CD14-positive monocyte (primary cell): ENCODE results near the gene JCAD. TPM values are rescaled to one million over a fixed set of nuclear protein-coding genes. Genes with fewer than 3 reads are reported as not detected.

ENCODE experiments used
- DNase-seq, 3 donors: peaks; one replicate each; pipeline ENCODE4 v3.0.0-alpha.2; 2011 to 2022
- H2AFZ ChIP-seq: 2 replicates; pipeline ENCODE4 v1.6.0; 2012; ENCODE audit warnings: mild to moderate bottlenecking, low read depth, low read length, inconsistent platforms; ENCODE audit not compliant: insufficient read depth, poor library complexity, severe bottlenecking
- H3K27ac ChIP-seq, 2 donors: 1 replicate in 1 of 2; 2 replicates in 1 of 2; pipeline ENCODE4 v1.5.1; 2012 to 2013; ENCODE audit warnings: low read length in 2 of 2, control low read depth in 1 of 2, inconsistent platforms in 1 of 2, low read depth in 1 of 2, mild to moderate bottlenecking in 1 of 2
- H3K27me3 ChIP-seq, 2 donors: one replicate each; pipeline versions ENCODE4 v1.6.0 to v1.6.1; 2011 to 2013; ENCODE audit warnings: low read length in 2 of 2; ENCODE audit not compliant: control insufficient read depth in 2 of 2, insufficient read depth in 2 of 2
- H3K36me3 ChIP-seq, 2 donors: replicated peaks in 1 of 2; 1 replicate in 1 of 2; 2 replicates in 1 of 2; pipeline versions ENCODE4 v1.5.1 to v1.6.1; 2012 to 2013; ENCODE audit warnings: low read length in 2 of 2, control low read depth in 1 of 2, inconsistent platforms in 1 of 2, mild to moderate bottlenecking in 1 of 2; ENCODE audit not compliant: insufficient read depth in 2 of 2, control insufficient read depth in 1 of 2
- H3K4me1 ChIP-seq, 2 donors: 1 replicate in 1 of 2; 2 replicates in 1 of 2; pipeline versions ENCODE4 v1.5.1 to v1.6.1; 2012 to 2013; ENCODE audit warnings: low read length in 2 of 2, control low read depth in 1 of 2, inconsistent platforms in 1 of 2, mild to moderate bottlenecking in 1 of 2, moderate library complexity in 1 of 2; ENCODE audit not compliant: insufficient read depth in 2 of 2, control insufficient read depth in 1 of 2
- H3K4me2 ChIP-seq: replicated peaks from 2 replicates; pipeline ENCODE3; 2012; ENCODE audit warnings: low read length, moderate library complexity, mild to moderate bottlenecking; ENCODE audit not compliant: poor library complexity, severe bottlenecking; ENCODE audit errors: extremely low read depth
- H3K4me3 ChIP-seq, 3 experiments: fragments of 200-600 bp in 1 of 3; sonication (generic) in 1 of 3; replicated peaks in 1 of 3; 1 replicate in 2 of 3; 2 replicates in 1 of 3; pipeline ENCODE4 v1.5.1; 2011 to 2013; ENCODE audit warnings: low read length in 3 of 3, mild to moderate bottlenecking in 3 of 3, control low read depth in 2 of 3, low read depth in 2 of 3, inconsistent platforms in 1 of 3, moderate library complexity in 1 of 3
- H3K79me2 ChIP-seq: 2 replicates; pipeline ENCODE4 v1.6.0; 2012; ENCODE audit warnings: mild to moderate bottlenecking, control low read depth, inconsistent platforms, low read length, moderate library complexity; ENCODE audit not compliant: insufficient read depth
- H3K9ac ChIP-seq: 2 replicates; pipeline ENCODE4 v1.6.0; 2017; ENCODE audit warnings: low read length, mild to moderate bottlenecking; ENCODE audit not compliant: insufficient read depth, poor library complexity, severe bottlenecking
- H3K9me3 ChIP-seq, 2 donors: replicated peaks in 1 of 2; 1 replicate in 1 of 2; 2 replicates in 1 of 2; pipeline versions ENCODE4 v1.5.1 to v1.6.1; 2012 to 2013; ENCODE audit warnings: low read length in 2 of 2, control low read depth in 1 of 2; ENCODE audit not compliant: control insufficient read depth in 1 of 2, insufficient read depth in 1 of 2
- H4K20me1 ChIP-seq: 2 replicates; pipeline ENCODE4 v1.6.0; 2012; ENCODE audit warnings: mild to moderate bottlenecking, low read length, control low read depth, moderate library complexity; ENCODE audit not compliant: insufficient read depth
- H3K27ac Mint-ChIP-seq, 7 donors: one replicate each; pipeline ENCODE4 v1.8.0; 2020; ENCODE audit warnings: mild to moderate bottlenecking in 7 of 7, mixed read lengths in 7 of 7, moderate library complexity in 6 of 7, inconsistent platforms in 2 of 7
- H3K27me3 Mint-ChIP-seq, 3 donors: one replicate each; pipeline ENCODE4 v1.8.0; 2021 to 2022; ENCODE audit warnings: low read depth in 3 of 3, mild to moderate bottlenecking in 3 of 3, mixed read lengths in 3 of 3, moderate library complexity in 3 of 3, inconsistent platforms in 1 of 3
- H3K36me3 Mint-ChIP-seq, 2 donors: one replicate each; pipeline ENCODE4 v1.8.0; 2020; ENCODE audit warnings: mixed read lengths in 2 of 2, inconsistent platforms in 1 of 2, mild to moderate bottlenecking in 1 of 2
- H3K4me1 Mint-ChIP-seq: one replicate; pipeline ENCODE4 v1.8.0; 2020; ENCODE audit warnings: mild to moderate bottlenecking, mixed read lengths
- H3K4me3 Mint-ChIP-seq, 2 donors: one replicate each; pipeline ENCODE4 v1.8.0; 2020; ENCODE audit warnings: mild to moderate bottlenecking in 2 of 2, mixed read lengths in 2 of 2, moderate library complexity in 1 of 2
- H3K9me3 Mint-ChIP-seq, 7 donors: one replicate each; pipeline ENCODE4 v1.8.0; 2020 to 2022; ENCODE audit warnings: mixed read lengths in 7 of 7, mild to moderate bottlenecking in 6 of 7, moderate library complexity in 6 of 7, inconsistent platforms in 2 of 7
- CTCF ChIP-seq: fragments of 200-600 bp; IDR thresholded peaks from one replicate; pipeline ENCODE4 v1.8.0; 2022; ENCODE audit warnings: antibody characterized with exemption, mild to moderate bottlenecking
- WGBS: methylation state at CpG from one replicate; pipeline ENCODE4 v1.1.5; 2013; ENCODE audit warnings: missing lambda C conversion rate; ENCODE audit not compliant: insufficient coverage; 5-methylcytosine and 5-hydroxymethylcytosine counted together
- intact Hi-C, 2 donors: fragments of 100-400 bp; cut with micrococcal nuclease; formaldehyde crosslinking; loops; one replicate each; pipeline versions ENCODE4 v1.15.0 to v1.15.1; 2023
- polyA plus RNA-seq, 3 donors: library from polyadenylated mRNA; depleted of rRNA in 1 of 3; unstranded in 2 of 3; stranded (reverse) in 1 of 3; fragments of 300-500 nt in 2 of 3; fragments of >200 nt in 1 of 3; fragmentation: Illumina TruSeq in 2 of 3; gene quantifications; 1 replicate in 2 of 3; 2 replicates in 1 of 3; pipeline ENCODE4 v1.2.3, GENCODE V29; 2012 to 2021

The JCAD gene
- polyA plus RNA-seq, 3 donors: not detected

GRCh38 chr10:30002426-30003266 is 56.7 kb downstream of the JCAD start:
- intact Hi-C loops: no loop called here
- H3K4me1 ChIP-seq: no peaks in the 10 kb centered on the region
- H3K9ac ChIP-seq: no peak overlapping the region
- Mint-ChIP-seq H3K27me3 (peaks cover 5 to 8% (median 6%) of the 10 kb centered on the region in 3 donors), H3K4me3 (no peak overlapping the region), H3K9me3 (no peaks in the 10 kb centered on the region), H3K36me3 (no peaks in the 10 kb centered on the region), H3K4me1 (peaks cover 3% of the 10 kb centered on the region), H3K27ac (no peak overlapping the region)
- peak; percentile 75 for TF ChIP-seq CTCF
- no peaks in the 10 kb centered on the region for H3K36me3 ChIP-seq
- H2AFZ ChIP-seq: no peak overlapping the region
- no peaks in the 10 kb centered on the region for H3K27me3 ChIP-seq
- H3K27ac ChIP-seq: no peak overlapping the region
- H3K79me2 ChIP-seq: no peaks in the 10 kb centered on the region
- no peaks in the 10 kb centered on the region for H4K20me1 ChIP-seq
- H3K4me3 ChIP-seq: no peak overlapping the region
- 19% methylated on average over 10 of the region's 16 CpGs for WGBS
- H3K9me3 ChIP-seq: no peaks in the 10 kb centered on the region
- no peak overlapping the region for H3K4me2 ChIP-seq
- peak in 2 of 3 donors; percentile 20 to 33 for DNase-seq

GRCh38 chr10:30000802-30001571 is 58.4 kb downstream of the JCAD start:
- Mint-ChIP-seq H3K36me3 (no peaks in the 10 kb centered on the region), H3K4me3 (peak overlapping the region in 1 of 2 donors; percentile 14), H3K4me1 (peaks cover 3% of the 10 kb centered on the region), H3K27ac (no peak overlapping the region), H3K9me3 (no peaks in the 10 kb centered on the region), H3K27me3 (peaks cover 17 to 24% (median 22%) of the 10 kb centered on the region in 3 donors)
- Histone ChIP-seq H3K4me2 (no peak overlapping the region), H3K27me3 (peaks cover 5% of the 10 kb centered on the region in 2 donors), H3K27ac (no peak overlapping the region), H3K9me3 (no peaks in the 10 kb centered on the region), H3K79me2 (no peaks in the 10 kb centered on the region), H4K20me1 (no peaks in the 10 kb centered on the region), H3K36me3 (no peaks in the 10 kb centered on the region), H2AFZ (no peak overlapping the region), H3K4me1 (no peaks in the 10 kb centered on the region), H3K4me3 (no peak overlapping the region), H3K9ac (no peak overlapping the region)
- no peak for DNase-seq
- 100% methylated on average over 2 of the region's 12 CpGs for WGBS
- intact Hi-C loops: no loop called here
- no peak for TF ChIP-seq CTCF
